GM12875 (cell line): ENCODE measurements around the gene OGFR.
"Not testable (repeated sequence)": the region's sequence is repeated elsewhere in the genome, so short reads cannot be mapped to it uniquely, and the experiment has no call there.

Source experiments
- H3K4me3 ChIP-seq: one replicate; pipeline ENCODE4 v1.5.1; 2011; ENCODE audit warnings: low read depth, low read length, control low read depth
- CTCF ChIP-seq: IDR thresholded peaks from 2 replicates; pipeline ENCODE4 v1.5.1; 2011; ENCODE audit warnings: low read depth, mild to moderate bottlenecking, control low read depth, inconsistent platforms, low read length, moderate library complexity, borderline replicate concordance; ENCODE audit not compliant: insufficient read depth

The OGFR gene

GRCh38 chr20:62852841-62853240 is 48.2 kb downstream of the OGFR start:
- H3K4me3 ChIP-seq, result no peak overlapping the region
- no peak for TF ChIP-seq CTCF

DNA sequence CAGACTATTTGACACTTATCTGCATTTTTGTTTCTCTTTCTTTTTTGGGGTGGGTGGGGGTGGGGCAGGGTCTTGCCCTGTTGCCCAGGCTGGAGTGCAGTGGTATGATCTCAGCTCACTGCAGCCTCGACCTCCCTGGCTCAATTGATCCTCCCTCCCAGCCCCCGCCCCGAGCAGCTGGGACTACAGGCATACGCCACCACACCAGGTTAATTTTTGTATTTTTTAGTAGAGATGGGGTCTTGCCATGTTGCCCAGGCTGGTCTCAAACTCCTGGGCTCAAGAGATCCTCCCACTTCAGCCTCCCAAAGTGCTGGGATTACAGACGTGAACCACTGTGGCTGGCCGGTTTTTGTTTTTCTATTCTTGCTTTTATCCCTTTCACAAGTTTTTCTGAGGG is 48.7 kb downstream of the OGFR start:
- H3K4me3 ChIP-seq, result not testable (repeated sequence)

DNA sequence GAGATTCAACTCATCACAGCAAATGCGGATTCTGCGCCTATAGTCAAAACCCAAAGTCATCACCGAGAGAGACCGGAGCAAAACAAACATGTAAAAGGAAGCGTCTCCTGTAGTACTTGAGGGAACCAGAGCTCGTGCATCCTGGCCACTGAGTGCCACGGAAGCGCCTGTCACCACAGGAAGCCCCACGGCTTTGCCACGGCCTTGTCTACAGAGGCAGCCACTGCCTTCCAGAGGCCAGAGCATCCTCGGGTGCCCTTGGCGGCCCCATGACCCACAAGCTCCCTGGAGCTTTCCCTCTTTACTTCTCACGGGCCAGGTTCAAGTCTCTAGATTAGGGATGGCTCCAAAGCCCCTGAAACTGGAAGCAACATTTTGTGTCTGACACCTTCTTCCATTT is 49.5 kb downstream of the OGFR start:
- no peak for TF ChIP-seq CTCF
- no peak overlapping the region for H3K4me3 ChIP-seq

- no peak for TF ChIP-seq CTCF
- no peak overlapping the region for H3K4me3 ChIP-seq
Measured at GRCh38 chr20:62855120-62855519, 50.5 kb downstream of the OGFR start.

DNA sequence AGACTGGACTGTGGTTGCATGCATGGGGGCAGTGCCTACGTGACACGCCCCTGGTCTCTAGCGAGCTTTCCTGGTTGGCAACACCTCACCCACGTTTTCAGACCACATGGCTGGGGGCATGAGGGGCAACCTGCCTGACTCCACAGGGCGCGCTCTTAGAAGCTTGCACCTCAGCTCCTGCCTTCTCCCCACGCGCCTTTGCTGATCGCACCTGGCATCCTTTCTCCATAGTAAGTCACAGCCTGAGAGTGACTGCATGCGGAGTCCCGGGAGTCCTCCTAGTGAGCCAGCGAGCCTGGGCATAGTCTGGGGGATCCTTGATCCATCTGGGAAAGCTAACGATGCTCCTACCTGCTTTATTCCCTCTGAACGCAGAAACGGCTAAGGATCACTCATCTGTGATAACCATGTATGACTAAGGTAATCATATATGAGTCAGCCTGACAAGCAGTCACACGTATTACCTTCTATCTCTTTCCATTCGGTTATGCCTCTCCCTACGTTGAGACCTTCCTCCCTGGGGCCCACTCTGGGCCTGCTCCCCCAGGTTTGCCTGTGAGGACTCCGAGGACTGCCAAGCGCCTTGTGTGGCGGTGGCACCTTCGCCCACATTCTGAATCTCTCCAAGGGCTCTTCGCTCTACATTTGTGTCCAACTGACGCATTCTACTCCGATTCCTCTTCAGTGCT is 52.4 kb downstream of the OGFR start:
- TF ChIP-seq CTCF, result no peak

DNA sequence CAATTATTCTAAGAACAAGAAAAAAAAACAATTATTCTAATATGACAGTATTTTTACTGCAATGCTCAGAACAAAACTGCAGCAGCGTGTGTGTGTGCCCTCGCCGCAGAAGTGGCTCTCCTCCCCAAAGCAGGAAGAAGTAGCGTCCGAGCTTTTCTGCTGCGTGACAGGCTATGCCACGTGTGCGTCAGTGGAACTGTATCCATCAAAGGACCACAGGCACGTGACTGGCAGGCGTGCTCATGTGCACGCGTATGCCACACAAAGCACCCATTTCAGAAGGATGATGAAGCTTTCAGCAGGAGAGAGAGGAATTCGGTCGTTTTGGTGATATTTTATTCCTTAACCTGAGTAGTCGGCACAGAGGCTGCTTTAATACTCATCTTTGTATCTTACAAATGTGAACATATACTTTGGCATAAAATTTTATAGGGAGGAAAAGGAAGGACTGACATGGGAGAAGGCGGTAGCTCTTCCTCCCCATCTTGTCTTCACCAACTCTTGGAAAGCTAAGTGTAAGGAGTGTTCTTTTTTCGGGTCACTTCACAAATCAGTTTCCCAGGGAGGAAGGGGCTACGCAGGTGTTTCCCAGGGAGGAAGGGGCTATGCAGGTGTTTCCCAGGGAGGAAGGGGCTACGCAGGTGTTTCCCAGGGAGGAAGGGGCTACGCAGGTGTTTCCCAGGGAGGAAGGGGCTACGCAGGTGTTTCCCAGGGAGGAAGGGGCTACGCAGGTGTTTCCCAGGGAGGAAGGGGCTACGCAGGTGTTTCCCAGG is 53.6 kb downstream of the OGFR start:
- no peak overlapping the region for H3K4me3 ChIP-seq

More for the DNA sequence above, 52.4 kb downstream of the OGFR start:
- H3K4me3 ChIP-seq, result no peak overlapping the region

GRCh38 chr20:62859721-62860120 is 55.1 kb downstream of the OGFR start:
- no peak overlapping the region for H3K4me3 ChIP-seq
- TF ChIP-seq CTCF, result no peak

More for the DNA sequence above, 53.6 kb downstream of the OGFR start:
- TF ChIP-seq CTCF, result no peak
